Neural cell (in vitro differentiated cells): ENCODE results near the gene LYPD6B. TPM values are rescaled to one million over a fixed set of nuclear protein-coding genes. Genes with fewer than 3 reads are reported as not detected.

Source experiments
- H2AFZ ChIP-seq: fragments of 200-600, 300-800 bp; sonication (generic), shearing (Covaris generic); 2 replicates; pipeline ENCODE4 v1.6.0; 2014; ENCODE audit warnings: low read depth, mild to moderate bottlenecking, antibody characterized with exemption, low read length, moderate library complexity
- H3F3A ChIP-seq: fragments of 200-600 bp; shearing (Covaris generic); 2 replicates; pipeline ENCODE4 v1.6.1; 2016; ENCODE audit warnings: mild to moderate bottlenecking, moderate library complexity, mixed read lengths, antibody characterized with exemption, low read length; ENCODE audit not compliant: insufficient read depth, poor library complexity, severe bottlenecking
- H3K27ac ChIP-seq: fragments of 200-600, 300-800 bp; sonication (generic), shearing (Covaris generic); 2 replicates; pipeline ENCODE4 v1.5.1; 2014; ENCODE audit warnings: mild to moderate bottlenecking, low read length, moderate library complexity
- H3K27me3 ChIP-seq: fragments of 300-800, 200-600 bp; sonication (generic), shearing (Covaris generic); 2 replicates; pipeline ENCODE4 v1.6.0; 2014; ENCODE audit warnings: mild to moderate bottlenecking, low read depth, low read length, moderate library complexity; ENCODE audit not compliant: insufficient read depth
- H3K36me3 ChIP-seq: fragments of 300-800, 200-600 bp; sonication (generic), shearing (Covaris generic); 2 replicates; pipeline ENCODE4 v1.5.1; 2014; ENCODE audit warnings: mild to moderate bottlenecking, antibody characterized with exemption, low read length, moderate library complexity; ENCODE audit not compliant: insufficient read depth
- H3K4me2 ChIP-seq: fragments of 300-800, 200-600 bp; sonication (generic), shearing (Covaris generic); 2 replicates; pipeline ENCODE4 v1.6.0; 2014; ENCODE audit warnings: mild to moderate bottlenecking, low read length
- H3K4me3 ChIP-seq: fragments of 300-800, 200-600 bp; sonication (generic), shearing (Covaris generic); 2 replicates; pipeline ENCODE4 v1.5.1; 2014; ENCODE audit warnings: mild to moderate bottlenecking, low read length, moderate library complexity
- H3K79me2 ChIP-seq: fragments of 200-600 bp; shearing (Covaris generic); replicated peaks from 2 replicates; pipeline ENCODE4 v1.6.0; 2014; ENCODE audit warnings: mild to moderate bottlenecking, low read length, moderate library complexity; ENCODE audit not compliant: insufficient read depth
- H3K9ac ChIP-seq: fragments of 300-800, 200-600 bp; sonication (generic), shearing (Covaris generic); 2 replicates; pipeline ENCODE4 v1.6.1; 2016; ENCODE audit warnings: mild to moderate bottlenecking, low read length, mixed read lengths
- H3K9me2 ChIP-seq: fragments of 200-600 bp; shearing (Covaris generic); 2 replicates; pipeline ENCODE4 v1.6.1; 2016; ENCODE audit warnings: mild to moderate bottlenecking, low read length, mixed read lengths; ENCODE audit not compliant: insufficient read depth
- H3K9me3 ChIP-seq: fragments of 200-600, 300-800 bp; sonication (generic), shearing (Covaris generic); 2 replicates; pipeline ENCODE4 v1.6.1; 2016; ENCODE audit warnings: mild to moderate bottlenecking, mixed run types, low read length, moderate library complexity, mixed read lengths
- H4K20me1 ChIP-seq: fragments of 200-600 bp; shearing (Covaris generic); 2 replicates; pipeline ENCODE4 v1.6.1; 2016; ENCODE audit warnings: mild to moderate bottlenecking, mixed run types; ENCODE audit not compliant: insufficient read depth
- CTCF ChIP-seq: fragments of 450-650 bp; IDR thresholded peaks from 2 replicates; pipeline ENCODE4 v1.5.1; 2014; ENCODE audit warnings: antibody characterized with exemption, mild to moderate bottlenecking, moderate library complexity; ENCODE audit not compliant: poor library complexity, severe bottlenecking
- EP300 ChIP-seq: fragments of 450-650 bp; conservative IDR thresholded peaks from 2 replicates; pipeline ENCODE4 v1.6.1; 2014; ENCODE audit warnings: antibody characterized with exemption, mild to moderate bottlenecking, moderate library complexity; ENCODE audit not compliant: poor library complexity, severe bottlenecking
- EZH2 ChIP-seq: fragments of 200-600, 300-800 bp; shearing (Covaris generic), sonication (generic); IDR thresholded peaks from 2 replicates; pipeline ENCODE4 v1.6.1; 2014; ENCODE audit warnings: antibody characterized with exemption, low read length, borderline replicate concordance, mild to moderate bottlenecking; ENCODE audit not compliant: insufficient read depth, poor library complexity, severe bottlenecking
- MXI1 ChIP-seq: fragments of 450-650 bp; conservative IDR thresholded peaks from 2 replicates; pipeline ENCODE4 v1.6.1; 2014; ENCODE audit warnings: antibody characterized with exemption, mild to moderate bottlenecking; ENCODE audit not compliant: poor library complexity, severe bottlenecking
- POLR2AphosphoS5 ChIP-seq: IDR thresholded peaks from 2 replicates; pipeline ENCODE4 v1.6.1; 2012
- RAD21 ChIP-seq: fragments of 450-650 bp; conservative IDR thresholded peaks from 2 replicates; pipeline ENCODE4 v1.6.1; 2014; ENCODE audit warnings: antibody characterized with exemption, mild to moderate bottlenecking, moderate library complexity
- REST ChIP-seq: IDR thresholded peaks from 2 replicates; pipeline ENCODE4 v1.6.1; 2012; ENCODE audit warnings: borderline replicate concordance
- SMC3 ChIP-seq: fragments of 450-650 bp; conservative IDR thresholded peaks from 2 replicates; pipeline ENCODE4 v1.6.1; 2014; ENCODE audit warnings: antibody characterized with exemption, mild to moderate bottlenecking, moderate library complexity; ENCODE audit not compliant: poor library complexity
- TAF1 ChIP-seq: IDR thresholded peaks from 2 replicates; pipeline ENCODE4 v1.6.1; 2012; ENCODE audit warnings: low read depth
- polyA plus RNA-seq: library from polyadenylated mRNA; depleted of rRNA; stranded (reverse); fragments of >200 nt; gene quantifications from 2 replicates; pipeline ENCODE4 v1.2.3, GENCODE V29; 2014

The LYPD6B gene
- polyA plus RNA-seq, 1 donor from 2014 or later = 0.68 TPM

GRCh38 chr2:149002378-149002890, 36.1 kb upstream of the LYPD6B start:
- Histone ChIP-seq H3K4me2 (no peak overlapping the region), H3K9me3 (no peaks in the 10 kb centered on the region), H3F3A (no peaks in the 10 kb centered on the region), H2AFZ (no peak overlapping the region), H4K20me1 (no peaks in the 10 kb centered on the region), H3K9me2 (no peaks in the 10 kb centered on the region), H3K27ac (no peak overlapping the region), H3K36me3 (peaks cover 20% of the 10 kb centered on the region), H3K27me3 (no peaks in the 10 kb centered on the region), H3K4me3 (no peak overlapping the region), H3K9ac (no peak overlapping the region), H3K79me2 (no peaks in the 10 kb centered on the region)
- TF ChIP-seq MXI1 (no peak), REST (no peak), EP300 (no peak)

- Histone ChIP-seq H3K9me3 (no peaks in the 10 kb centered on the region), H3K27me3 (no peaks in the 10 kb centered on the region), H3K9me2 (no peaks in the 10 kb centered on the region), H3K9ac (no peak overlapping the region), H3K27ac (no peak overlapping the region), H2AFZ (no peak overlapping the region), H3K4me3 (no peak overlapping the region), H3F3A (no peaks in the 10 kb centered on the region), H4K20me1 (no peaks in the 10 kb centered on the region), H3K79me2 (no peaks in the 10 kb centered on the region), H3K36me3 (peaks cover 20% of the 10 kb centered on the region), H3K4me2 (no peak overlapping the region)
- TF ChIP-seq REST (no peak), RAD21 (no peak), EP300 (no peak), TAF1 (no peak), MXI1 (no peak), CTCF (no peak), POLR2AphosphoS5 (no peak), EZH2 (no peak), SMC3 (no peak)
These were observed 35.4 kb upstream of the LYPD6B start for GRCh38 chr2:149002891-149003740.
